Right renal pelvis (tissue), 4 donors: ENCODE data around the gene LPIN2. TPM values are rescaled to one million over a fixed set of nuclear protein-coding genes. Genes with fewer than 3 reads are reported as not detected.

ENCODE experiments used
- DNase-seq, 4 donors: peaks; one replicate each; pipeline ENCODE4 v3.0.0-alpha.2; 2013; ENCODE audit warnings: low read depth in 4 of 4, low spot score in 3 of 4, missing footprints in 1 of 4
- polyA plus RNA-seq, 4 donors: library from polyadenylated mRNA; unstranded; fragments of 120-200 nt; gene quantifications; one replicate each; pipeline ENCODE4 v1.2.1, GENCODE V29; 2013; ENCODE audit not compliant: insufficient read length in 4 of 4

The LPIN2 gene
- polyA plus RNA-seq, 4 donors: 37.9 to 42.5 (median 39.2) TPM

DNA sequence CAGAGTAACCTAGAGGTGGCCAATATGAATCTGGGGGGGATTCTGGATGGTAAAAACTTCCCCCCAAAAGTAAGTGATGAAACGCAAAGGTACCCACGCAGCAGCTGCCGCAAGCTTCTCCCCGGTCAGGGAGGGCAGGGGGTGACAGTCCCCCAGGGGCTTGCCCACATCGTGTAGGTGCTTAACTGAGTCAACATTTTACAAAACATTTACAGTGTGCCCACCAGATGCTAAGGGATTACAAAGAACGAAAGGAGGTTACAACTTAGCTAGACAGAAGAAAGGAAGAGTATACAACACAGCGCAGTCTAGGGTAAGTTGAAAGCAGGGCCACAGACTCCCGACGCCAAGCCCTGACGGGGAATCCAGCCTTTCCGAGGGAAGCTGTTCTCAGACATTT lies 45.6 kb downstream of the LPIN2 start:
- no peak for DNase-seq

DNA sequence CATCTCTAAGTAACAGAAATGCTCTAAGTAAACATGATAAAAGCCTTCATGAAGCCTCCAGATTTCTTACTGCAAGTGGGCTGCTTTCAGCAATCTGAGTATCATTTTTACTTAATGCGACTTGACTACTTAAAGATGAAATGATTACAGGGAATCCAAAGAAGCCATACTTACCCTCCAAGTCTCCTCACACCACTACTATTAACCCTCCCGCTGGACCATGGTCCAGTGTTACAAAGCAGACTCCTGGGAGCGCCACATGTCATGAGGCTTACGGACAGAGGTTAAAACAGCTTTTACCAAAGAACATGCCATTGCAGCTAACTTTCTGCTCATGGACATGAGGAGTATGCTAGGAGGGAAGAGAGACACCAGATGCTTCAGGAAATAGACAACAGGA lies 46.4 kb downstream of the LPIN2 start:
- no peak for DNase-seq

DNA sequence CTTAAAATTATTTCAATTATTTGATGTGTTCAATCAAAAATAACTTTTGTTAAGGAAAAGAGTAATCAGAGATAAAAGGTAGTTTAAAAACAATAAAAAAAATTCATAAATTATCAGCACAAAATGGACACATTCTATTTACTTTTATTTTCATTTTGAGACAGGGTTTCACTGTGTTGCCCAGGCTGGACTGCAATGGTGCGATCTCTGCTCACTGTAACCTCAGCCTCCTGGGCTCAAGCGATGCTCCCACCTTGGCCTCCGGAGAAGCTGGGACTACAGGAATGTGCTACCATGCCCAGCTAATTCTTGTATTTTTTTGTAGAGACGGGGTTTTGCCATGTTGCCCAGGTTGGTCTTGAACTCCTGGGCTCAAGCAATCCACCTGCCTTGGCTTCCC lies 47.1 kb downstream of the LPIN2 start:
- DNase-seq: no peak

DNA sequence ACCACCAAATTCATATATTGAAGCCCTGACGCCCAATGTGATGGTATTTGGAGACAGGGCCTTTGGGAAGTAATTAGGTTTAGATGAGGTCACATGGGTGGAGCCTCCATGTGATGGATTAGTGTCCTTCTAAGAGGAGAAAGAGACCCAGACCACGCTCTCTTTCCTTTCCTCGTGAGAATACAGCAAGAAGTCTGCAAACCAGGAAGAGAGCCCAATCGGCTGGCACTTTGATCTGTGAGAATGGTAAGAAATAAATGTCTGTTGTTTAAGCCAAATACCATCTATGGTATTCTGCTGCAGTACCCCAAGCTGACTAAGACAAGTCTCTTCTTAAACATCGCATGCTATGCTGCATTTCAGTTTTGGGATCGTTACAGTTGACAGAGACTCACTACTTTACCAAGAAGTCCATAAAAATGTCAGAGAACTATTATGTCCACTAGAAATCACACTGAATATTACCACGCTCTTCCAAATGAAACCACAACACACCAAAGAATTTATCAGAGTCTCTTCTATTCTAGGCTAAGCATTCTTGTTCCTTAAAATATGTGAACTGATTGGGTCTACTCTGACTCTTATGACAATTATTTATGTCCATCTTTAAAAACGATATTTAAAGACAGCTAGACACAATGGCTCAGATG lies 48.5 kb downstream of the LPIN2 start:
- DNase-seq: no peak

Other genes starting within 250 kb of the LPIN2 start
- 10 to 100 TPM; 13.0 to 19.4 (median 14.3) TPM for gene EMILIN2, start 166.1 kb downstream of the LPIN2 start, polyA plus RNA-seq
- gene MYOM1, start 206.8 kb upstream of the LPIN2 start, polyA plus RNA-seq: 1 to 10 TPM; 4.8 to 7.9 (median 7.0) TPM
- gene MYL12A, start 234.7 kb upstream of the LPIN2 start, polyA plus RNA-seq: 100 to 1,000 TPM; 406 to 451 (median 431) TPM
- gene MYL12B, start 249.0 kb upstream of the LPIN2 start, polyA plus RNA-seq: 100 to 1,000 TPM; 562 to 674 (median 651) TPM